H9 (cell line): ENCODE results near the gene ANKRD36B. TPM values are rescaled to one million over a fixed set of nuclear protein-coding genes. Genes with fewer than 3 reads are reported as not detected.
"Not testable (repeated sequence)": the region's sequence is repeated elsewhere in the genome, so short reads cannot be mapped to it uniquely, and the experiment has no call there.

Experiments
- DNase-seq: peaks from one replicate; pipeline ENCODE4 v3.0.0-alpha.2; 2017
- H2AFZ ChIP-seq: one replicate; pipeline ENCODE4 v1.6.1; 2013; ENCODE audit warnings: mild to moderate bottlenecking, low read length, control low read depth, moderate library complexity
- H2AK5ac ChIP-seq: 2 replicates; pipeline ENCODE4 v1.6.1; 2013; ENCODE audit warnings: low read length, control low read depth, mixed read lengths; ENCODE audit not compliant: insufficient read length
- H2BK120ac ChIP-seq: one replicate; pipeline ENCODE4 v1.6.1; 2013; ENCODE audit warnings: low read depth, mild to moderate bottlenecking, low read length, control low read depth, inconsistent platforms; ENCODE audit not compliant: poor library complexity, severe bottlenecking
- H2BK12ac ChIP-seq: 2 replicates; pipeline ENCODE4 v1.6.1; 2013; ENCODE audit warnings: low read length, control low read depth, mixed read lengths, low read depth; ENCODE audit not compliant: insufficient read length
- H2BK15ac ChIP-seq: 2 replicates; pipeline ENCODE4 v1.6.1; 2013; ENCODE audit warnings: low read depth, low read length, control low read depth
- H2BK20ac ChIP-seq: one replicate; pipeline ENCODE4 v1.6.1; 2013; ENCODE audit warnings: low read depth, mild to moderate bottlenecking, low read length, control low read depth, inconsistent platforms; ENCODE audit not compliant: poor library complexity, severe bottlenecking
- H2BK5ac ChIP-seq: 2 replicates; pipeline ENCODE4 v1.6.1; 2013; ENCODE audit warnings: low read length, control low read depth, mixed read lengths; ENCODE audit not compliant: insufficient read length
- H3K14ac ChIP-seq: 2 replicates; pipeline ENCODE4 v1.6.1; 2013; ENCODE audit warnings: low read length, control low read depth; ENCODE audit not compliant: insufficient read depth
- H3K18ac ChIP-seq: 2 replicates; pipeline ENCODE4 v1.6.1; 2013; ENCODE audit warnings: low read depth, mild to moderate bottlenecking, mixed read lengths, low read length, control low read depth; ENCODE audit not compliant: insufficient read length
- H3K23ac ChIP-seq: 2 replicates; pipeline ENCODE4 v1.6.1; 2013; ENCODE audit warnings: low read length, control low read depth, mixed read lengths, low read depth; ENCODE audit not compliant: insufficient read length
- H3K23me2 ChIP-seq: 2 replicates; pipeline ENCODE4 v1.6.1; 2013; ENCODE audit warnings: low read depth, mild to moderate bottlenecking, mixed read lengths, low read length, control low read depth; ENCODE audit not compliant: insufficient read length, poor library complexity, severe bottlenecking
- H3K27ac ChIP-seq: 2 replicates; pipeline ENCODE4 v1.5.1; 2013; ENCODE audit warnings: low read length, control low read depth, mixed read lengths, low read depth; ENCODE audit not compliant: insufficient read length
- H3K27me3 ChIP-seq: 2 replicates; pipeline ENCODE4 v1.6.1; 2013; ENCODE audit warnings: low read length, control low read depth, inconsistent platforms; ENCODE audit not compliant: insufficient read depth
- H3K4ac ChIP-seq: 2 replicates; pipeline ENCODE4 v1.6.1; 2013; ENCODE audit warnings: low read depth, mild to moderate bottlenecking, control low read depth, inconsistent platforms, low read length, moderate library complexity
- H3K4me1 ChIP-seq: 2 replicates; pipeline ENCODE4 v1.6.1; 2013; ENCODE audit warnings: low read length, control low read depth, inconsistent platforms; ENCODE audit not compliant: insufficient read depth
- H3K4me2 ChIP-seq: 2 replicates; pipeline ENCODE4 v1.6.1; 2013; ENCODE audit warnings: low read length, control low read depth, mixed read lengths; ENCODE audit not compliant: insufficient read length, insufficient read depth
- H3K56ac ChIP-seq: 2 replicates; pipeline ENCODE4 v1.6.1; 2013; ENCODE audit warnings: low read depth, mild to moderate bottlenecking, mixed read lengths, low read length, control low read depth; ENCODE audit not compliant: insufficient read length
- H3K79me1 ChIP-seq: 2 replicates; pipeline ENCODE4 v1.6.1; 2013; ENCODE audit warnings: low read depth, mild to moderate bottlenecking, moderate library complexity, low read length, control low read depth, inconsistent platforms; ENCODE audit not compliant: insufficient read depth, poor library complexity, severe bottlenecking
- H3K79me2 ChIP-seq: 2 replicates; pipeline ENCODE4 v1.6.1; 2013; ENCODE audit warnings: low read length, control low read depth, inconsistent platforms; ENCODE audit not compliant: insufficient read depth
- H3K9ac ChIP-seq: 2 replicates; pipeline ENCODE4 v1.6.1; 2013; ENCODE audit warnings: low read length, control low read depth, mixed read lengths; ENCODE audit not compliant: insufficient read length; ENCODE audit errors: extremely low read depth
- H3K9me3 ChIP-seq: one replicate; pipeline ENCODE4 v1.6.1; 2013; ENCODE audit warnings: low read depth, low read length, inconsistent platforms; ENCODE audit not compliant: control insufficient read depth
- H3T11ph ChIP-seq: one replicate; pipeline ENCODE4 v1.6.1; 2013; ENCODE audit warnings: mild to moderate bottlenecking, low read length, control low read depth, inconsistent platforms
- H4K20me1 ChIP-seq: one replicate; pipeline ENCODE4 v1.6.1; 2013; ENCODE audit not compliant: control insufficient read depth, insufficient read length, insufficient read depth
- H4K5ac ChIP-seq: 2 replicates; pipeline ENCODE4 v1.6.1; 2013; ENCODE audit warnings: low read depth, mild to moderate bottlenecking, mixed read lengths, low read length, control low read depth; ENCODE audit not compliant: insufficient read length
- H4K8ac ChIP-seq: replicated peaks from 2 replicates; pipeline ENCODE4 v1.6.1; 2013; ENCODE audit warnings: low read length, control low read depth, mixed read lengths, low read depth; ENCODE audit not compliant: insufficient read length
- H4K91ac ChIP-seq: 2 replicates; pipeline ENCODE4 v1.6.1; 2013; ENCODE audit warnings: low read depth, mild to moderate bottlenecking, moderate library complexity, mixed read lengths, low read length, control low read depth; ENCODE audit not compliant: insufficient read length
- H3K27ac Mint-ChIP-seq, 3 experiments: 2 replicates in 2 of 3; 3 replicates in 1 of 3; pipeline ENCODE4 v1.8.0; 2020 to 2021; ENCODE audit warnings: mixed read lengths in 3 of 3, mild to moderate bottlenecking in 1 of 3, moderate library complexity in 1 of 3
- H3K27me3 Mint-ChIP-seq: 2 replicates; pipeline ENCODE4 v1.8.0; 2021; ENCODE audit warnings: low read depth, mild to moderate bottlenecking, moderate library complexity, mixed read lengths
- H3K36me3 Mint-ChIP-seq, 3 experiments: 2 replicates in 2 of 3; 3 replicates in 1 of 3; pipeline ENCODE4 v1.8.0; 2020 to 2021; ENCODE audit warnings: low read depth in 3 of 3, mixed read lengths in 3 of 3; ENCODE audit not compliant: insufficient read depth in 1 of 3
- H3K4me1 Mint-ChIP-seq, 2 experiments: 2 replicates each; pipeline ENCODE4 v1.8.0; 2020; ENCODE audit warnings: mixed read lengths in 2 of 2
- H3K4me3 Mint-ChIP-seq, 2 experiments: 2 replicates in 1 of 2; 3 replicates in 1 of 2; pipeline ENCODE4 v1.8.0; 2020 to 2021; ENCODE audit warnings: mild to moderate bottlenecking in 2 of 2, mixed read lengths in 2 of 2, moderate library complexity in 1 of 2
- H3K9me3 Mint-ChIP-seq, 2 experiments: 2 replicates in 1 of 2; 3 replicates in 1 of 2; pipeline ENCODE4 v1.8.0; 2020; ENCODE audit warnings: mild to moderate bottlenecking in 2 of 2, mixed read lengths in 2 of 2, moderate library complexity in 1 of 2
- CTCF ChIP-seq: fragments of 200-600 bp; sonication (generic); conservative IDR thresholded peaks from 3 replicates; pipeline ENCODE4 v1.8.0; 2021; ENCODE audit warnings: antibody characterized with exemption, mild to moderate bottlenecking
- WGBS: extraction: QIAGEN DNeasy Blood & Tissue Kit; methylation state at CpG from one replicate; pipeline ENCODE4 v1.1.7; 2013; ENCODE audit warnings: missing lambda C conversion rate, low lambda C conversion rate, mixed read lengths; ENCODE audit not compliant: insufficient read length; ENCODE audit errors: extremely low coverage; 5-methylcytosine and 5-hydroxymethylcytosine counted together
- total RNA-seq: library from RNA; stranded (reverse); gene quantifications from 2 replicates; pipeline ENCODE4 v1.2.1, GENCODE V29; 2021

Gene ANKRD36B
- total RNA-seq, 1 experiment from 2014 or later: 7.6 TPM

- no peak overlapping the region for H2AK5ac ChIP-seq
- Mint-ChIP-seq H3K4me1 (peaks cover 5 to 9% of the 10 kb centered on the region in 2 experiments), H3K27ac (no peak overlapping the region), H3K36me3 (no peaks in the 10 kb centered on the region), H3K27me3 (no peaks in the 10 kb centered on the region; the same call in 1 of the 2 replicates), H3K9me3 (no peaks in the 10 kb centered on the region; a peak in 2 of 5 replicates), H3K4me3 (no peak overlapping the region)
- H2BK12ac ChIP-seq: no peak overlapping the region
- no peak for TF ChIP-seq CTCF
- DNase-seq: no peak
- no peak overlapping the region for H3K14ac ChIP-seq
- H3K9ac ChIP-seq: no peak overlapping the region
- H2BK20ac ChIP-seq: no peak overlapping the region
- H3K18ac ChIP-seq: no peak overlapping the region
- H4K8ac ChIP-seq: no peak overlapping the region
- H4K5ac ChIP-seq: no peak overlapping the region
- H4K20me1 ChIP-seq: no peaks in the 10 kb centered on the region
- no peak overlapping the region for H2BK5ac ChIP-seq
- H3T11ph ChIP-seq: no peak overlapping the region
- H3K27ac ChIP-seq: no peak overlapping the region
- no peak overlapping the region for H3K23ac ChIP-seq
- H3K4me2 ChIP-seq: no peak overlapping the region
- H3K27me3 ChIP-seq: no peaks in the 10 kb centered on the region
- no peaks in the 10 kb centered on the region for H3K79me1 ChIP-seq
- no peak overlapping the region for H2AFZ ChIP-seq
- no peak overlapping the region for H4K91ac ChIP-seq
- no peak overlapping the region for H3K4ac ChIP-seq
- H3K23me2 ChIP-seq: no peaks in the 10 kb centered on the region
- H2BK15ac ChIP-seq: no peak overlapping the region
- H3K9me3 ChIP-seq: no peaks in the 10 kb centered on the region
- WGBS: no CpG with 5 or more reads among the region's 6 CpGs
- no peak overlapping the region for H2BK120ac ChIP-seq
- no peaks in the 10 kb centered on the region for H3K79me2 ChIP-seq
- H3K4me1 ChIP-seq: no peaks in the 10 kb centered on the region
- H3K56ac ChIP-seq: no peak overlapping the region
These were observed 28.2 kb upstream of the ANKRD36B start for GRCh38 chr2:97617911-97618310.

GRCh38 chr2:97615746-97616145, 26.1 kb upstream of the ANKRD36B start:
- not testable (repeated sequence) for H3K14ac ChIP-seq, H3K79me1 ChIP-seq, H2AK5ac ChIP-seq, H3K18ac ChIP-seq, H3K9me3 Mint-ChIP-seq, H3K23me2 ChIP-seq, H3K9ac ChIP-seq, H2BK12ac ChIP-seq, H3K27ac ChIP-seq, H3K4me3 Mint-ChIP-seq, H2BK5ac ChIP-seq, H4K20me1 ChIP-seq, H3T11ph ChIP-seq, H2BK15ac ChIP-seq, H2BK120ac ChIP-seq, H3K79me2 ChIP-seq, H2BK20ac ChIP-seq, H3K27me3 ChIP-seq, DNase-seq, H3K27ac Mint-ChIP-seq, H3K23ac ChIP-seq, H4K5ac ChIP-seq, H3K4me1 ChIP-seq, H3K4ac ChIP-seq, H3K36me3 Mint-ChIP-seq, H4K91ac ChIP-seq, H3K27me3 Mint-ChIP-seq, H4K8ac ChIP-seq, H3K9me3 ChIP-seq, H3K56ac ChIP-seq, H3K4me2 ChIP-seq, H2AFZ ChIP-seq, H3K4me1 Mint-ChIP-seq
- no CpG with 5 or more reads among the region's 8 CpGs for WGBS
